Epithelial cell of esophagus (primary cell): ENCODE results near the gene OCRL.

Source experiments
- DNase-seq: peaks from one replicate; pipeline ENCODE4 v3.0.0; 2010; ENCODE audit warnings: low read depth
- H3K4me3 ChIP-seq: 2 replicates; pipeline ENCODE4 v1.5.1; 2011; ENCODE audit warnings: mild to moderate bottlenecking, low read length, control low read depth
- CTCF ChIP-seq: IDR thresholded peaks from 2 replicates; pipeline ENCODE4 v1.5.1; 2011; ENCODE audit warnings: low read depth, mild to moderate bottlenecking, low read length, control low read depth, inconsistent platforms; ENCODE audit not compliant: insufficient read depth; ENCODE audit errors: missing control alignments

OCRL gene

GRCh38 chrX:129581904-129582303 lies 41.8 kb downstream of the OCRL start:
- no peak for TF ChIP-seq CTCF
- DNase-seq = no peak
- H3K4me3 ChIP-seq = no peak overlapping the region

- no peak for DNase-seq
- H3K4me3 ChIP-seq = no peak overlapping the region
- TF ChIP-seq CTCF = no peak
These were observed 45.1 kb downstream of the OCRL start for GRCh38 chrX:129585167-129585566.

- TF ChIP-seq CTCF = no peak
- no peak overlapping the region for H3K4me3 ChIP-seq
- peak; percentile 47 for DNase-seq
These were observed 45.6 kb downstream of the OCRL start for GRCh38 chrX:129585691-129586090.

GRCh38 chrX:129586446-129586845 lies 46.4 kb downstream of the OCRL start:
- DNase-seq = no peak
- H3K4me3 ChIP-seq = no peak overlapping the region
- TF ChIP-seq CTCF = no peak

GRCh38 chrX:129590596-129590995 lies 50.5 kb downstream of the OCRL start:
- no peak for DNase-seq
- H3K4me3 ChIP-seq = no peak overlapping the region
- TF ChIP-seq CTCF = no peak

GRCh38 chrX:129593137-129593536 lies 53.1 kb downstream of the OCRL start:
- peak; percentile 50 for DNase-seq
- TF ChIP-seq CTCF = no peak

GRCh38 chrX:129594781-129595180 lies 54.7 kb downstream of the OCRL start:
- no peak overlapping the region for H3K4me3 ChIP-seq
- TF ChIP-seq CTCF = no peak
- DNase-seq = no peak

More at GRCh38 chrX:129593137-129593536, 53.1 kb downstream of the OCRL start:
- no peak overlapping the region for H3K4me3 ChIP-seq
